ENCODE measurements around the gene NRAP. TPM values are rescaled to one million over a fixed set of nuclear protein-coding genes. Genes with fewer than 3 reads are reported as not detected.

The NRAP gene
- total RNA-seq, 1 experiment from 2014 or later, result not detected

GRCh38 chr10:113650172-113650571, 13.7 kb downstream of the NRAP start:
- Histone ChIP-seq H3K14ac (ENCODE audit: insufficient read depth, low read length) (no peak overlapping the region), H3K23ac (ENCODE audit: insufficient read length, low read depth, low read length) (no peak overlapping the region), H3K9ac (ENCODE audit: extremely low read depth, insufficient read length, low read length) (no peak overlapping the region), H3T11ph (ENCODE audit: low read length) (no peak overlapping the region), H4K5ac (ENCODE audit: insufficient read length, low read depth, low read length) (no peak overlapping the region), H3K27ac (ENCODE audit: insufficient read length, low read depth, low read length) (no peak overlapping the region), H3K18ac (ENCODE audit: insufficient read length, low read depth, low read length) (no peak overlapping the region), H2AFZ (ENCODE audit: low read length) (no peak overlapping the region), H2BK15ac (ENCODE audit: low read depth, low read length) (no peak overlapping the region), H2BK12ac (ENCODE audit: insufficient read length, low read depth, low read length) (no peak overlapping the region), H3K23me2 (ENCODE audit: insufficient read length, low read depth, low read length, poor library complexity, severe bottlenecking) (no peaks in the 10 kb centered on the region), H2BK5ac (ENCODE audit: insufficient read length, low read length) (no peak overlapping the region), H3K79me1 (ENCODE audit: insufficient read depth, low read depth, low read length, poor library complexity, severe bottlenecking) (no peaks in the 10 kb centered on the region), H3K9me3 (ENCODE audit: control insufficient read depth, low read depth, low read length) (no peaks in the 10 kb centered on the region), H4K91ac (ENCODE audit: insufficient read length, low read depth, low read length) (no peak overlapping the region), H2AK5ac (ENCODE audit: insufficient read length, low read length) (no peak overlapping the region), H3K79me2 (ENCODE audit: insufficient read depth, low read length) (no peaks in the 10 kb centered on the region), H3K4me1 (ENCODE audit: insufficient read depth, low read length) (no peaks in the 10 kb centered on the region), H3K4me2 (ENCODE audit: insufficient read depth, insufficient read length, low read length) (no peak overlapping the region), H3K27me3 (ENCODE audit: insufficient read depth, low read length) (no peaks in the 10 kb centered on the region), H4K8ac (replicated peaks; ENCODE audit: insufficient read length, low read depth, low read length) (no peak overlapping the region), H4K20me1 (ENCODE audit: control insufficient read depth, insufficient read depth, insufficient read length) (no peaks in the 10 kb centered on the region), H2BK20ac (ENCODE audit: low read depth, low read length, poor library complexity, severe bottlenecking) (no peak overlapping the region), H3K4ac (ENCODE audit: low read depth, low read length) (no peak overlapping the region), H2BK120ac (ENCODE audit: low read depth, low read length, poor library complexity, severe bottlenecking) (no peak overlapping the region), H3K56ac (ENCODE audit: insufficient read length, low read depth, low read length) (no peak overlapping the region)
- peaks cover 8% of the 10 kb centered on the region for H3K27me3 Mint-ChIP-seq (ENCODE audit: low read depth)
- no CpG with 5 or more reads among the region's 2 CpGs for WGBS (ENCODE audit: extremely low coverage, insufficient read length, low lambda C conversion rate)
- DNase-seq, result no peak
- no peaks in the 10 kb centered on the region for H3K36me3 Mint-ChIP-seq (ENCODE audit: insufficient read depth in 1 of 3, low read depth in 3 of 3)
- H3K9me3 Mint-ChIP-seq, result no peaks in the 10 kb centered on the region
- H3K27ac Mint-ChIP-seq, result no peak overlapping the region
- TF ChIP-seq CTCF (conservative IDR thresholded peaks at IDR 0.05), result no peak
- no peak overlapping the region for H3K4me3 Mint-ChIP-seq
- H3K4me1 Mint-ChIP-seq, result no peaks in the 10 kb centered on the region

Measured in H9 (cell line).